Stomach (tissue), 4 donors: ENCODE measurements around the gene CHI3L1.

Experiments used
- POLR2A ChIP-seq, 4 donors: fragments of 450-650 bp; IDR thresholded peaks; one replicate each; pipeline ENCODE4 v1.6.1; 2016; ENCODE audit warnings: antibody characterized with exemption in 4 of 4, control low read depth in 2 of 4, mild to moderate bottlenecking in 1 of 4, moderate library complexity in 1 of 4
- POLR2AphosphoS5 ChIP-seq, 3 donors: sonication (generic); formaldehyde crosslinking; IDR thresholded peaks; one replicate each; pipeline ENCODE4 v1.6.1; 2016; ENCODE audit warnings: antibody characterized with exemption in 3 of 3
- TF ChIP-seq, protein P1 (sequence below), 7 experiments: fragments of 450-650 bp in 4 of 7; fragments of 200-600 bp in 3 of 7; sonication (generic) in 3 of 7; IDR thresholded peaks; one replicate each; pipeline ENCODE4 v1.5.1; 2016 to 2019; ENCODE audit warnings: antibody characterized with exemption in 7 of 7, control low read depth in 2 of 7, mild to moderate bottlenecking in 1 of 7

DNA sequence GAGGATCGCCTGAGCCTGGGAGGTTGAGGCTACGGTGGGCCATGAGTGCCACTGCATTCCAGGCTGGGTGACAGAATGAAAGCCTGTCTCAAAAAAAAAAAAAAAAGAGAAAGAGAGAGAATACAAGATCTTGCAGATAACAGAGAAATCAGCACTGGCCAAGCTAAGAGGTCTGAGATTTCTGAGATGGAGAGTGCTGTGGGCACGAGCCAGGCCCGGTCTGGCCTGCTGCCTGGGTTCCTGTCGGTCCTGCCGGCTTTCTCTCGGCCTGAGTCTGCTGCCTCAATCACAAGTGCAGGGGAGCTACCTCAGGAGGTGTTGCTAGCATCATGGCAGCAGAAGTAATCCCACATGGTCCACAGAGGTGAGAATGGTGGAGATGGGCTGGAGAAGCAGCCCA lies 40.0 kb downstream of the CHI3L1 start:
- TF ChIP-seq POLR2AphosphoS5 (IDR thresholded peaks at IDR 0.05), result no peak
- TF ChIP-seq, protein P1, sequence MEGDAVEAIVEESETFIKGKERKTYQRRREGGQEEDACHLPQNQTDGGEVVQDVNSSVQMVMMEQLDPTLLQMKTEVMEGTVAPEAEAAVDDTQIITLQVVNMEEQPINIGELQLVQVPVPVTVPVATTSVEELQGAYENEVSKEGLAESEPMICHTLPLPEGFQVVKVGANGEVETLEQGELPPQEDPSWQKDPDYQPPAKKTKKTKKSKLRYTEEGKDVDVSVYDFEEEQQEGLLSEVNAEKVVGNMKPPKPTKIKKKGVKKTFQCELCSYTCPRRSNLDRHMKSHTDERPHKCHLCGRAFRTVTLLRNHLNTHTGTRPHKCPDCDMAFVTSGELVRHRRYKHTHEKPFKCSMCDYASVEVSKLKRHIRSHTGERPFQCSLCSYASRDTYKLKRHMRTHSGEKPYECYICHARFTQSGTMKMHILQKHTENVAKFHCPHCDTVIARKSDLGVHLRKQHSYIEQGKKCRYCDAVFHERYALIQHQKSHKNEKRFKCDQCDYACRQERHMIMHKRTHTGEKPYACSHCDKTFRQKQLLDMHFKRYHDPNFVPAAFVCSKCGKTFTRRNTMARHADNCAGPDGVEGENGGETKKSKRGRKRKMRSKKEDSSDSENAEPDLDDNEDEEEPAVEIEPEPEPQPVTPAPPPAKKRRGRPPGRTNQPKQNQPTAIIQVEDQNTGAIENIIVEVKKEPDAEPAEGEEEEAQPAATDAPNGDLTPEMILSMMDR (IDR thresholded peaks at IDR 0.05), result no peak
- TF ChIP-seq POLR2A (IDR thresholded peaks at IDR 0.05), result no peak
